Stomach (tissue), 9 donors: ENCODE measurements around the gene MPPE1. TPM values are rescaled to one million over a fixed set of nuclear protein-coding genes. Genes with fewer than 3 reads are reported as not detected.

Experiments used
- DNase-seq, 2 donors: peaks; one replicate each; pipeline versions ENCODE4 v3.0.0 to v3.0.0-alpha.2; 2013 to 2019
- H3K27ac ChIP-seq, 5 donors: fragments of 200-600 bp in 4 of 5; sonication (generic) in 4 of 5; one replicate each; pipeline ENCODE4 v1.5.1; 2013 to 2019; ENCODE audit warnings: mild to moderate bottlenecking in 1 of 5, moderate library complexity in 1 of 5
- H3K27me3 ChIP-seq, 3 donors: fragments of 200-600 bp; sonication (generic); one replicate each; pipeline ENCODE4 v1.5.1; 2017 to 2019; ENCODE audit warnings: mixed run types in 1 of 3
- H3K36me3 ChIP-seq, 4 donors: fragments of 200-600 bp; sonication (generic); 1 replicate in 3 of 4; 2 replicates in 1 of 4; pipeline ENCODE4 v1.5.1; 2016 to 2019
- H3K4me1 ChIP-seq, 4 donors: fragments of 200-600 bp; sonication (generic); one replicate each; pipeline ENCODE4 v1.5.1; 2016 to 2019
- H3K4me3 ChIP-seq, 4 donors: fragments of 200-600 bp; sonication (generic) in 3 of 4; one replicate each; pipeline ENCODE4 v1.5.1; 2016 to 2019; ENCODE audit warnings: mild to moderate bottlenecking in 1 of 4
- H3K9me3 ChIP-seq, 4 donors: fragments of 200-600 bp; sonication (generic); one replicate each; pipeline ENCODE4 v1.5.1; 2016 to 2019
- CTCF ChIP-seq, 7 experiments: fragments of 450-650 bp in 4 of 7; fragments of 200-600 bp in 3 of 7; sonication (generic) in 3 of 7; IDR thresholded peaks; one replicate each; pipeline ENCODE4 v1.5.1; 2016 to 2019; ENCODE audit warnings: antibody characterized with exemption in 7 of 7, control low read depth in 2 of 7, mild to moderate bottlenecking in 1 of 7
- EP300 ChIP-seq: sonication (generic); formaldehyde crosslinking; IDR thresholded peaks from one replicate; pipeline ENCODE4 v1.6.1; 2017; ENCODE audit warnings: antibody characterized with exemption
- POLR2A ChIP-seq, 4 donors: fragments of 450-650 bp; IDR thresholded peaks; one replicate each; pipeline ENCODE4 v1.6.1; 2016; ENCODE audit warnings: antibody characterized with exemption in 4 of 4, control low read depth in 2 of 4, mild to moderate bottlenecking in 1 of 4, moderate library complexity in 1 of 4
- POLR2AphosphoS5 ChIP-seq, 3 donors: sonication (generic); formaldehyde crosslinking; IDR thresholded peaks; one replicate each; pipeline ENCODE4 v1.6.1; 2016; ENCODE audit warnings: antibody characterized with exemption in 3 of 3
- WGBS, 5 donors: extraction: QIAGEN DNeasy Blood & Tissue Kit in 3 of 5; methylation state at CpG; one replicate each; pipeline versions ENCODE4 v1.1.5 to v1.1.7; 2013 to 2018; 5-methylcytosine and 5-hydroxymethylcytosine counted together
- intact Hi-C: fragments of 100-400 bp; cut with DNase I; formaldehyde crosslinking; loops from one replicate; pipeline ENCODE4 v1.15.1; 2023; ENCODE audit warnings: low total_unique reads
- polyA plus RNA-seq, 3 donors: library from polyadenylated mRNA; stranded (reverse); fragments of 200-250 nt; gene quantifications; one replicate each; pipeline ENCODE4 v1.2.3, GENCODE V29; 2013
- total RNA-seq, 5 donors: library from RNA; depleted of rRNA; stranded (reverse); fragments of >200 nt; gene quantifications; one replicate each; pipeline versions ENCODE4 v1.1.0 to v1.2.3, GENCODE V29; 2014 to 2016
- donor health status: healthy with polysubstance abuse.
- donor health status: Bipolar disorder and iron deficiency.
- donor health status: healthy.

The MPPE1 gene
- total and polyA plus RNA-seq, 8 donors: 15.2 to 82.0 (median 32.6) TPM

GRCh38 chr18:11944786-11945185 is 36.7 kb upstream of the MPPE1 start:
- peaks cover 11 to 35% (median 24%) of the 10 kb centered on the region in 4 donors for H3K4me1 ChIP-seq
- H3K27me3 ChIP-seq: no peaks in the 10 kb centered on the region
- TF ChIP-seq EP300: no peak
- TF ChIP-seq CTCF (IDR thresholded peaks at IDR 0.05): no peak
- no peaks in the 10 kb centered on the region for H3K9me3 ChIP-seq
- DNase-seq: no peak
- no peaks in the 10 kb centered on the region for H3K36me3 ChIP-seq
- no peak overlapping the region for H3K4me3 ChIP-seq
- intact Hi-C loops: loop anchor here (5.0 kb wide), 1 partner anchor 33 kb away; no protein-coding TSS in a partner anchor
- WGBS, 5 donors: 76 to 89% (median 79%) methylated on average over 5 of the region's 5 CpGs
- H3K27ac ChIP-seq: no peak overlapping the region

- H3K27me3 ChIP-seq: no peaks in the 10 kb centered on the region
- DNase-seq: no peak
- peaks cover 11 to 30% (median 24%) of the 10 kb centered on the region in 4 donors for H3K4me1 ChIP-seq
- H3K4me3 ChIP-seq: no peak overlapping the region
- TF ChIP-seq CTCF (IDR thresholded peaks at IDR 0.05): no peak
- TF ChIP-seq POLR2AphosphoS5 (IDR thresholded peaks at IDR 0.05): no peak
- no peak for TF ChIP-seq EP300
- no peak for TF ChIP-seq POLR2A (IDR thresholded peaks at IDR 0.05)
- 90 to 95% (median 93%) methylated on average over 4 of the region's 4 CpGs for whole genome bisulfite sequencing, 5 donors
- H3K36me3 ChIP-seq: no peaks in the 10 kb centered on the region
- intact Hi-C loops: loop anchor here (5.0 kb wide), 1 partner anchor 33 kb away; no protein-coding TSS in a partner anchor
- no peaks in the 10 kb centered on the region for H3K9me3 ChIP-seq
- H3K27ac ChIP-seq: no peak overlapping the region
Measured at GRCh38 chr18:11944252-11944651, 36.1 kb upstream of the MPPE1 start.

GRCh38 chr18:11943551-11943950 is 35.4 kb upstream of the MPPE1 start:
- H3K4me1 ChIP-seq: peaks cover 11 to 23% (median 19%) of the 10 kb centered on the region in 4 donors
- H3K4me3 ChIP-seq: no peak overlapping the region
- H3K27me3 ChIP-seq: no peaks in the 10 kb centered on the region
- no peak overlapping the region for H3K27ac ChIP-seq
- no peaks in the 10 kb centered on the region for H3K36me3 ChIP-seq
- TF ChIP-seq POLR2A (IDR thresholded peaks at IDR 0.05): no peak
- TF ChIP-seq CTCF (IDR thresholded peaks at IDR 0.05): no peak
- no peak for TF ChIP-seq EP300
- no peak for TF ChIP-seq POLR2AphosphoS5 (IDR thresholded peaks at IDR 0.05)
- 73 to 87% (median 80%) methylated on average over 3 to 6 of the region's 6 CpGs for WGBS, 5 donors
- intact Hi-C loops: loop anchor here (5.0 kb wide), 1 partner anchor 34 kb away; no protein-coding TSS in a partner anchor
- DNase-seq: no peak
- H3K9me3 ChIP-seq: no peaks in the 10 kb centered on the region

GRCh38 chr18:11940956-11941355 is 32.8 kb upstream of the MPPE1 start:
- intact Hi-C loops: loop anchor here (5.0 kb wide), 1 partner anchor 36 kb away; no protein-coding TSS in a partner anchor
- Histone ChIP-seq H3K4me1 (peaks cover 0 to 2% (median under 1%) of the 10 kb centered on the region in 4 donors), H3K27me3 (no peaks in the 10 kb centered on the region), H3K9me3 (no peaks in the 10 kb centered on the region), H3K4me3 (no peak overlapping the region), H3K27ac (no peak overlapping the region), H3K36me3 (no peaks in the 10 kb centered on the region)
- 83 to 90% (median 89%) methylated on average over 2 of the region's 2 CpGs for WGBS, 5 donors
- no peak for TF ChIP-seq POLR2AphosphoS5 (IDR thresholded peaks at IDR 0.05)
- TF ChIP-seq EP300: no peak
- no peak for TF ChIP-seq CTCF (IDR thresholded peaks at IDR 0.05)
- TF ChIP-seq POLR2A (IDR thresholded peaks at IDR 0.05): no peak
- no peak for DNase-seq
